Thoracic aorta (tissue), 2 donors: ENCODE results near the gene BAZ2B. TPM values are rescaled to one million over a fixed set of nuclear protein-coding genes. Genes with fewer than 3 reads are reported as not detected.

Source experiments
- ATAC-seq: fragments of 150-250 bp; one replicate; pipeline ENCODE4 v1.8.0; 2017; ENCODE audit warnings: low read depth; ENCODE audit not compliant: insufficient number of reproducible peaks, low FRiP score
- DNase-seq: peaks from one replicate; pipeline ENCODE4 v3.0.0-alpha.2; 2020; ENCODE audit warnings: low spot score
- H3K27ac ChIP-seq, 2 donors: fragments of 200-600 bp; sonication (generic); 1 replicate in 1 of 2; 2 replicates in 1 of 2; pipeline ENCODE4 v1.5.1; 2016; ENCODE audit warnings: mild to moderate bottlenecking in 2 of 2, moderate library complexity in 2 of 2
- H3K27me3 ChIP-seq: fragments of 200-600 bp; sonication (generic); replicated peaks from 2 replicates; pipeline ENCODE4 v1.6.0; 2016; ENCODE audit warnings: mild to moderate bottlenecking; ENCODE audit not compliant: insufficient read depth
- H3K36me3 ChIP-seq: fragments of 200-600 bp; sonication (generic); one replicate; pipeline ENCODE4 v1.5.1; 2016
- H3K4me1 ChIP-seq, 2 donors: fragments of 200-600 bp; sonication (generic); 1 replicate in 1 of 2; 2 replicates in 1 of 2; pipeline versions ENCODE4 v1.5.1 to v1.6.0; 2016; ENCODE audit warnings: low read depth in 2 of 2, mild to moderate bottlenecking in 1 of 2; ENCODE audit not compliant: control insufficient read depth in 1 of 2
- H3K4me3 ChIP-seq: fragments of 200-600 bp; sonication (generic); 2 replicates; pipeline ENCODE4 v1.5.1; 2016; ENCODE audit warnings: mild to moderate bottlenecking
- H3K9me3 ChIP-seq: fragments of 200-600 bp; sonication (generic); 2 replicates; pipeline ENCODE4 v1.5.1; 2016
- total RNA-seq, 2 donors: library from RNA; depleted of rRNA; stranded (reverse); fragments of >200 nt; gene quantifications; one replicate each; pipeline versions ENCODE4 v1.1.0 to v1.2.3, GENCODE V29; 2016
- TF ChIP-seq, protein P1 (sequence below): fragments of 200-600 bp; sonication (generic); IDR thresholded peaks from one replicate; pipeline ENCODE4 v1.5.1; 2019; ENCODE audit warnings: antibody characterized with exemption

BAZ2B gene
- total RNA-seq, 2 donors from 2014 or later = 73.8 to 147 TPM

DNA sequence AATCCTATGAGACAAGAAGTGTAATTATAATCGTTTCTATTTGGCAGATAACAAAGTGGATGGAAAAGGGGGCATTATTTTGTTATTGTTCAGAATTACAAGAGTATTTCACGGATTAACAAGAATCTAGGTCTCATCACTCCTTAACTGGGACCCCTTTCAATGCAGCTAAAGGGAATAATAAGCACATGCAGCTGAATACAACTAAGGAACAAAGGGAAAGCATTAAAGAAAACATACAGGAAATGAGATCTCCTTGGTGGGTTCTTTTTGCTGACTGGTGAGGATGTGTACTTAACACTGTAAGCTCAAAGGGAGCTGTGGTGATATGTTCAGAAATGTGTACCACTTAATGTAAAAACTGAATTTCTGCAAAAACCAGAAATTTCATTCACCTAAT is 189.3 kb downstream of the BAZ2B start:
- H3K36me3 ChIP-seq = peaks cover 16% of the 10 kb centered on the region

DNA sequence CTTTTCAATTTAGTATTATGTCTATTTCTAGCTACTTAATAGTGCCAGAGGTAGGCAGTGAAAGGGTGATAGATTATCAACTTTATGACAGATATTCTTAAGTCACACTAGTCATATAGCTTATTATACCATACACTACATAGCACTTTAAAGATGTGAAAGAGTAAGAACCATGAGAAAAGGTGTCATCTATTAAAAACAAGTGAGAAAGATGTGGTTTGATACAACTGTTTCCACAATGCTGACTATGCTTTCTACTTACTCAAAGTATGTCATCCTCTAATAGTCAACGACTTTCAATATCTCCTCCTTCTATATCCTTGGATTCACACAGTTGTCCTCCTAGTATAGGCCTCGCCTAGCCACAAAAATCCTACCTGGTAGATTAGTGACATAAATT is 196.9 kb downstream of the BAZ2B start:
- TF ChIP-seq, protein P1, sequence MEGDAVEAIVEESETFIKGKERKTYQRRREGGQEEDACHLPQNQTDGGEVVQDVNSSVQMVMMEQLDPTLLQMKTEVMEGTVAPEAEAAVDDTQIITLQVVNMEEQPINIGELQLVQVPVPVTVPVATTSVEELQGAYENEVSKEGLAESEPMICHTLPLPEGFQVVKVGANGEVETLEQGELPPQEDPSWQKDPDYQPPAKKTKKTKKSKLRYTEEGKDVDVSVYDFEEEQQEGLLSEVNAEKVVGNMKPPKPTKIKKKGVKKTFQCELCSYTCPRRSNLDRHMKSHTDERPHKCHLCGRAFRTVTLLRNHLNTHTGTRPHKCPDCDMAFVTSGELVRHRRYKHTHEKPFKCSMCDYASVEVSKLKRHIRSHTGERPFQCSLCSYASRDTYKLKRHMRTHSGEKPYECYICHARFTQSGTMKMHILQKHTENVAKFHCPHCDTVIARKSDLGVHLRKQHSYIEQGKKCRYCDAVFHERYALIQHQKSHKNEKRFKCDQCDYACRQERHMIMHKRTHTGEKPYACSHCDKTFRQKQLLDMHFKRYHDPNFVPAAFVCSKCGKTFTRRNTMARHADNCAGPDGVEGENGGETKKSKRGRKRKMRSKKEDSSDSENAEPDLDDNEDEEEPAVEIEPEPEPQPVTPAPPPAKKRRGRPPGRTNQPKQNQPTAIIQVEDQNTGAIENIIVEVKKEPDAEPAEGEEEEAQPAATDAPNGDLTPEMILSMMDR = no peak
- H3K4me1 ChIP-seq = no peaks in the 10 kb centered on the region
- DNase-seq = no peak

More for the DNA sequence above, 189.3 kb downstream of the BAZ2B start:
- Histone ChIP-seq H3K27me3 (no peaks in the 10 kb centered on the region), H3K9me3 (peaks cover 3% of the 10 kb centered on the region), H3K4me3 (no peak overlapping the region), H3K4me1 (no peaks in the 10 kb centered on the region), H3K27ac (no peak overlapping the region)
- TF ChIP-seq, protein P1 = no peak
- ATAC-seq = no peak
- no peak for DNase-seq

DNA sequence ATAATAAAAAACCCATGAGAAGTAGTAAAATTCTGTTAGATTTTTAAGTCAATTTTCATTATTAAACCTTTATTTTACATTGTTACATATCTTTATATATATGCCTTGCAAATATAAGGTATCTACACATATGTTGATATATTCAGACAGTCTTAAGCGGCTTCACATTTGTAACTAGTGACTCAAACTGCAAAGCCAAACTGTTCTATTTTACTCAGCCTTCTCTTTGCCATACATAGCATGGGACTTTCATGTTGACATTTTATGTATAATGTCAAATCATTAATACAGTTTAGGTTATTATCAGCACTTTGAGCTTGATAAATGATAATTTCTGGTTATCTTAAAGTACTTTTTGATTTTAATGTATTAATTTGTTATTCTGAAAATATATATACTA is 204.9 kb downstream of the BAZ2B start:
- no peak overlapping the region for H3K27ac ChIP-seq
- H3K9me3 ChIP-seq = no peaks in the 10 kb centered on the region
- ATAC-seq (no peak), DNase-seq (no peak)
- H3K4me3 ChIP-seq = no peak overlapping the region
- no peaks in the 10 kb centered on the region for H3K4me1 ChIP-seq
- peaks cover 22% of the 10 kb centered on the region for H3K36me3 ChIP-seq
- TF ChIP-seq, protein P1 = no peak
- H3K27me3 ChIP-seq = no peaks in the 10 kb centered on the region

More for the DNA sequence above, 196.9 kb downstream of the BAZ2B start:
- no peak for ATAC-seq
- Histone ChIP-seq H3K27ac (no peak overlapping the region), H3K36me3 (peaks cover 9% of the 10 kb centered on the region), H3K9me3 (peaks cover 3% of the 10 kb centered on the region), H3K27me3 (no peaks in the 10 kb centered on the region), H3K4me3 (no peak overlapping the region)

DNA sequence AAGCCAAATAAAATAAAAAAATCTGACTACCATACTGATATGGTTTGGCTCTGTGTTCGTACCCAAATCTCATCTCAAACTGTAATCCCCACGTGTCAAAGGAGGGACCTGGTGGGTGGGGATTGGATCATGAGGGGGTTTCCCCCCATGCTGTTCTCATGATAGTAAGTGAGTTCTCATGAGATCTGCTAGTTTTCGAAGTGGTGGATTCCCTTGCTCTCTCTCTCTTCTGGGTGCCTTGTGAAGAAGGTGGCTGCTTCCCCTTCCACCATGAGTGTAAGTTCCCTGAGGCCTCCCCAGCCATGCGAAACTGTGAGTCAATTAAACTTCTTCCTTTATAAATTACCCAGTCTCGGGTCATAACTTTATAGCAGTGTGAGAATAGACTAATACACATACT is 206.1 kb downstream of the BAZ2B start:
- no peaks in the 10 kb centered on the region for H3K9me3 ChIP-seq
- DNase-seq (no peak), ATAC-seq (no peak)
- H3K4me1 ChIP-seq = no peaks in the 10 kb centered on the region
- H3K36me3 ChIP-seq = peaks cover 22% of the 10 kb centered on the region
- TF ChIP-seq, protein P1 = no peak
- no peak overlapping the region for H3K27ac ChIP-seq
- no peaks in the 10 kb centered on the region for H3K27me3 ChIP-seq
- no peak overlapping the region for H3K4me3 ChIP-seq

DNA sequence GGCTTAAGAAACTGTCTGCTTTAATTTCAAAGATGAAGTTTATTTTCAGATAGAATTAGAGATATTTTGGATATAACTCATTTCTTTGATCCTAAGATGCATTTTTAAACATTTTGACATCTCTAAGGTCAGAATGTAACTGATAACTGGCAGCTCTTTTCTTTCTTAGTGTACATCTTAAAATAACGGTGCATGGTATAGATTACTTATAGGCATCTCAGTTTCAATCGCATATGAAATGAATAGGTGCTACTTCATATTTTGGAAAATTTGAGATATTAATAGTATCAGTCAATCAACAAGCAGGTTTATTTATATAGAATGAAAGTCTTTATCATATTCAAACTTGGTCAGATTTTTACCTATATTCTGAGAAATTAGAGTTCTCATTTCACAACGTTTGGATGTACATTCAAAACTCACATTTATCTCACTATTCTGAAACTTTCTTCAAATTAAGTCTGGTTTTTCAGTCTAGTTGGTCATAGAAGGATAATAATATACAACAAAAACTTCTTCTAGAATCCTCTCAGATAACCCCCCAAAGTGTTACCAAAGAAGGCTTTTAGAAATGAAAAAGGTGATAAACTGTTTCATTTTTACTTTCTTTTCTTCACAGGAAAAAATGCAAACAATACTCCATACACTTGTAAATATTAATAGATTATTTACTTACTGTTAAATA is 207.1 kb downstream of the BAZ2B start:
- TF ChIP-seq, protein P1 = no peak
- Histone ChIP-seq H3K36me3 (peaks cover 25% of the 10 kb centered on the region), H3K9me3 (no peaks in the 10 kb centered on the region), H3K27ac (no peak overlapping the region), H3K4me1 (no peaks in the 10 kb centered on the region), H3K4me3 (no peak overlapping the region), H3K27me3 (no peaks in the 10 kb centered on the region)
- DNase-seq = no peak
- ATAC-seq = no peak
